SU-DHL-6 (cell line): ENCODE results near the gene CACNA1C.

Experiments
- H2AFZ ChIP-seq: fragments of 200-600 bp; sonication (generic); 2 replicates; pipeline ENCODE4 v1.6.1; 2014; ENCODE audit warnings: low read depth, mild to moderate bottlenecking, moderate library complexity, mixed read lengths, antibody characterized with exemption, low read length; ENCODE audit not compliant: severe bottlenecking
- H3F3A ChIP-seq: fragments of 200-600 bp; shearing (Covaris generic); 2 replicates; pipeline ENCODE4 v1.6.0; 2016; ENCODE audit warnings: antibody characterized with exemption, mild to moderate bottlenecking; ENCODE audit not compliant: insufficient read depth
- H3K27ac ChIP-seq: fragments of 200-600 bp; sonication (generic); 2 replicates; pipeline ENCODE4 v1.5.1; 2016; ENCODE audit warnings: low read depth, mild to moderate bottlenecking, low read length, moderate library complexity, mixed read lengths
- H3K27me3 ChIP-seq: fragments of 200-600 bp; sonication (generic), shearing (Covaris generic); 2 replicates; pipeline ENCODE4 v1.6.0; 2014; ENCODE audit warnings: mild to moderate bottlenecking, low read length
- H3K36me3 ChIP-seq: fragments of 200-600 bp; sonication (generic); 2 replicates; pipeline ENCODE4 v1.6.1; 2014; ENCODE audit warnings: mild to moderate bottlenecking, low read length, mixed read lengths
- H3K4me2 ChIP-seq: fragments of 300-600, 200-600 bp; shearing (Covaris generic), sonication (generic); 2 replicates; pipeline ENCODE4 v1.6.0; 2014; ENCODE audit warnings: low read length, low read depth, mild to moderate bottlenecking; ENCODE audit not compliant: poor library complexity, severe bottlenecking
- H3K4me3 ChIP-seq: fragments of 200-600 bp; sonication (generic); 2 replicates; pipeline ENCODE4 v1.5.1; 2014; ENCODE audit warnings: antibody characterized with exemption, low read length, mild to moderate bottlenecking, mixed read lengths; ENCODE audit not compliant: insufficient read depth, poor library complexity, severe bottlenecking
- H3K79me2 ChIP-seq: fragments of 200-600 bp; sonication (generic); 2 replicates; pipeline ENCODE4 v1.6.1; 2014; ENCODE audit warnings: mild to moderate bottlenecking, low read length, moderate library complexity; ENCODE audit not compliant: insufficient read depth
- H3K9ac ChIP-seq: fragments of 200-600 bp; sonication (generic); 2 replicates; pipeline ENCODE4 v1.7.0; 2014; ENCODE audit warnings: mild to moderate bottlenecking, low read length
- H3K9me2 ChIP-seq: fragments of 200-600 bp; sonication (generic); replicated peaks from 2 replicates; pipeline ENCODE4 v1.6.1; 2014; ENCODE audit warnings: low read length; ENCODE audit not compliant: insufficient read depth
- H3K9me3 ChIP-seq: fragments of 200-600 bp; sonication (generic); 2 replicates; pipeline ENCODE4 v1.6.1; 2014; ENCODE audit warnings: low read length, mixed read lengths; ENCODE audit not compliant: insufficient read depth
- H4K20me1 ChIP-seq: fragments of 200-600 bp; sonication (generic); 2 replicates; pipeline ENCODE4 v1.6.1; 2014; ENCODE audit warnings: low read depth, mild to moderate bottlenecking, antibody characterized with exemption, low read length, moderate library complexity, mixed read lengths
- CTCF ChIP-seq: fragments of 200-600 bp; sonication (generic); IDR thresholded peaks from one replicate; pipeline ENCODE4 v1.5.1; 2017; ENCODE audit warnings: antibody characterized with exemption, mild to moderate bottlenecking, low read length, moderate library complexity; ENCODE audit not compliant: insufficient read depth, poor library complexity, severe bottlenecking
- EZH2phosphoT487 ChIP-seq: fragments of 200-600 bp; sonication (generic), shearing (Covaris generic); conservative IDR thresholded peaks from 2 replicates; pipeline ENCODE4 v1.6.1; 2018; ENCODE audit warnings: mild to moderate bottlenecking, antibody characterized with exemption, low read length, moderate library complexity, mixed read lengths

Gene CACNA1C

GRCh38 chr12:2288471-2288870, 235.7 kb downstream of the CACNA1C start:
- Histone ChIP-seq H3F3A (no peaks in the 10 kb centered on the region), H3K9me3 (no peaks in the 10 kb centered on the region), H3K27me3 (no peaks in the 10 kb centered on the region), H3K27ac (no peak overlapping the region), H2AFZ (no peak overlapping the region), H3K9ac (no peak overlapping the region), H3K79me2 (no peaks in the 10 kb centered on the region), H3K9me2 (no peaks in the 10 kb centered on the region), H3K4me2 (no peak overlapping the region), H3K4me3 (no peak overlapping the region), H3K36me3 (no peaks in the 10 kb centered on the region), H4K20me1 (no peaks in the 10 kb centered on the region)
- TF ChIP-seq CTCF = no peak
- no peak for TF ChIP-seq EZH2phosphoT487

GRCh38 chr12:2288875-2289274, 236.1 kb downstream of the CACNA1C start:
- Histone ChIP-seq H3K4me2 (no peak overlapping the region), H3F3A (no peaks in the 10 kb centered on the region), H2AFZ (no peak overlapping the region), H3K79me2 (no peaks in the 10 kb centered on the region), H3K4me3 (no peak overlapping the region), H3K9me3 (no peaks in the 10 kb centered on the region), H3K36me3 (no peaks in the 10 kb centered on the region), H3K27ac (no peak overlapping the region), H3K27me3 (no peaks in the 10 kb centered on the region), H3K9ac (no peak overlapping the region), H3K9me2 (no peaks in the 10 kb centered on the region), H4K20me1 (no peaks in the 10 kb centered on the region)
- TF ChIP-seq EZH2phosphoT487 (no peak), CTCF (no peak)

GRCh38 chr12:2289525-2289924, 236.7 kb downstream of the CACNA1C start:
- Histone ChIP-seq H4K20me1 (no peaks in the 10 kb centered on the region), H2AFZ (no peak overlapping the region), H3K9me3 (no peaks in the 10 kb centered on the region), H3K4me2 (no peak overlapping the region), H3K36me3 (no peaks in the 10 kb centered on the region), H3K79me2 (no peaks in the 10 kb centered on the region), H3F3A (no peaks in the 10 kb centered on the region), H3K4me3 (no peak overlapping the region), H3K9me2 (no peaks in the 10 kb centered on the region), H3K27ac (no peak overlapping the region), H3K27me3 (no peaks in the 10 kb centered on the region), H3K9ac (no peak overlapping the region)
- no peak for TF ChIP-seq EZH2phosphoT487

GRCh38 chr12:2290091-2290490, 237.3 kb downstream of the CACNA1C start:
- H3F3A ChIP-seq = no peaks in the 10 kb centered on the region
- TF ChIP-seq CTCF (no peak), EZH2phosphoT487 (no peak)
- H3K36me3 ChIP-seq = no peaks in the 10 kb centered on the region
- H3K4me3 ChIP-seq = no peak overlapping the region
- no peaks in the 10 kb centered on the region for H3K27me3 ChIP-seq
- no peak overlapping the region for H3K4me2 ChIP-seq
- no peaks in the 10 kb centered on the region for H3K9me3 ChIP-seq
- no peak overlapping the region for H2AFZ ChIP-seq
- H3K27ac ChIP-seq = no peak overlapping the region
- H3K9ac ChIP-seq = no peak overlapping the region
- H3K79me2 ChIP-seq = no peaks in the 10 kb centered on the region
- H4K20me1 ChIP-seq = no peaks in the 10 kb centered on the region
- H3K9me2 ChIP-seq = no peaks in the 10 kb centered on the region
